GM19035 (cell line): ENCODE data around the gene HADHA.

Experiments
- ATAC-seq: cut with Tn5 transposase; IDR thresholded peaks from one replicate; pipeline ENCODE4 v1.9.1; 2021; ENCODE audit not compliant: unreplicated experiment

HADHA gene

DNA sequence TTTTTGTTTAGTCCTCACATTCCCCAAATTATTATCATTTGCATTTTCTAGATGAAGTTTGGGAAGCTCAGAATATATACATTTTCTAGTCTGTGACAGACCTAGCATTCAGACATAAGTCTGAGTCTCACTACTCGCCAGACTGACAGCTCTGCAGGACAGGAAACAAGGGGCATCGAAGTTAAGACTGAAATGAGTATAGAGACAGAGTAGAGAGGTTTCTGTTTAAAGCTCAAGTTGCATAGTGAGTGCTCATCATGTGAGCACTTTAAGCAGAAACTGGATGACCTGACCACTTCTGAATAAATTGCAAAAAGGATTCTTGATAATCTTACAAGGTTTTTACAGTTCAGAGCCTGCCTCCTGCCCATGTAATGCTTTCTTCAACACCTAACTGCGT is 1.4 kb upstream of the HADHA start:
- peak; percentile 45 for ATAC-seq

DNA sequence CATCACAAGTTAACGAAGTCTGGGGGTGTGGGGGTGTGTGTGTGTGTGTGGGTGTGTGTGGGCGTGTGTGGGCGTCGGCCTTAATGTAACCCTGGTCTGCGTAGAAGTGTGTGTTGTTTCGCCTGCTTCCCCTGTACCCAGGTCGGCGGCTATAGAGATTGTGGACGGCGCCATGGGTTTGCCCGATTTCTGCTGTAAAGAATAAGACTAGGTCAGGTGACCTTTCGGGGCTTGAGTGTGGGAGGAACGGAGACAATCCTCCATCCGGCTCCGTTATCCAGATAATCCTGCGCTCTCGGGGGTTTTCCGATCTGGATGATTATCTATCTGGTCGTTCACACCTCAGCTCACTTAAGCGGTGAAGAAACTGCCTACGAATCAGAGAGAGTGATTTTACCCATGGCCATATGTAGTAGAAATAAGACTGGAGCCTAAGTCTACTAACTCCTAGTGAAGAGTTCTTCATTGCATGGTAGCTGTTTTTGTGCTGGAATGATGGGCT is 850 bp upstream of the HADHA start:
- ATAC-seq: peak; percentile 2

DNA sequence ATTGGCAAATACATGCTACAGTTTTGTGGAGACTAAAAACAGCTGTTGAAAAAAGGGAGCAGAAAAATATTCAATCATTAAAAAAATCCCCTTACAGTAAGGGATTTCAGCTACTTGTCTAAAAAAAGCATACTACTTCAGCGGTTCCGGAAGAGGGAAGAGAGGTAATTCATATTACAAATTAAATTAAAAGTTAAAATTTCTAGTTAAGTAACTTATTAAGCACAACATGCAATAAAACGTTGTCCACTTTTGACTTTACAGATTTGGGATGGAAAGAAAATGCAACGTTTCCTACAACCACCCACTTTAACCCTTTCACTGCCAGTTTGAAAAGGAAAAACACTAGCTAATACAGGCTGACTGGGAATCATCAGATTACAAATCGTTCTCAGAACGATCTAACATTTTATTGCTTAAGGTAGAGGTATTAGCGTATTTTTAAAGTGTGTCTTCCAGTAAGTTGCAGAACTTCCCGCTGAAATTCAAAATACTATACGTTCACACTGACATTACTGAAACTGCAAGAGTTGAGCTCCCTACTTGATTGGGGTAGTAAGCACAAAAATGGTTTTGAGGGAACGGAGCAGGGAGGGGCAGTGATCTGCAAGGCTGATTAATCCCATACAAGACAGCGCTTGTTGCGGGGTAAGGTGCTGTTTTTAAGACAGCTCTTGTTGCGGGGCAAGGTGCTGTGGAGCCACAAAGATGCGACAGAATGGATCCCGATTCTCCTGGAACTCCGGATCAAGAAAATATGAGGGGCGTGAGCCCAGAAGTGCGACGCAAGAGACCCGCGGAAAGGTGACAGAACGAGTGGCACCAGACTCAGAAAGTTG is 743 bp downstream of the HADHA start:
- no peak for ATAC-seq

DNA sequence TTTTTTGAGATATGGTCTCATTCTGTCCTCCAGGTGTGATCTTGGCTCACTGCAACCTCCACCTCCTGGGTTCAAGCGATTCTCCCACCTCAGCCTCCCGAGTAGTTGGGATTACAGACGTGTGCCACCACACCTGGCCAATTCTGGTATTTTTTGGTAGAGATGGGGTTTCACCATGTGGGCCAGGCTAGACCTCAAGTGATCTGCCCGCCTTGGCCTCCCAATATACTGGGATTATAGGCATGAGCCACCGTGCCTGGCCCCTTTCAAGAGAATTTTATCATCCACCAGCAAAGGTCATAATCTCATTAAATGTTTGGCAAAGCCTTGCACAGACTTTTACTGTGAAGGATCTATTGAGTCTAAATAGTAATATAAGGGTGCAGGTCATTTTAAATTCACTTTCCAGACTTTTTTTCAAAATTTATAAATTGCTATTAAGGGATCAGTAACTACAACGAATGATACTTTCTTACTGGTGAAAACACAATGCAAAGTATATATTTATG is 2.5 kb downstream of the HADHA start:
- ATAC-seq: no peak

- no peak for ATAC-seq
Observed at GRCh38 chr2:26238311-26238958, 6.0 kb downstream of the HADHA start.

DNA sequence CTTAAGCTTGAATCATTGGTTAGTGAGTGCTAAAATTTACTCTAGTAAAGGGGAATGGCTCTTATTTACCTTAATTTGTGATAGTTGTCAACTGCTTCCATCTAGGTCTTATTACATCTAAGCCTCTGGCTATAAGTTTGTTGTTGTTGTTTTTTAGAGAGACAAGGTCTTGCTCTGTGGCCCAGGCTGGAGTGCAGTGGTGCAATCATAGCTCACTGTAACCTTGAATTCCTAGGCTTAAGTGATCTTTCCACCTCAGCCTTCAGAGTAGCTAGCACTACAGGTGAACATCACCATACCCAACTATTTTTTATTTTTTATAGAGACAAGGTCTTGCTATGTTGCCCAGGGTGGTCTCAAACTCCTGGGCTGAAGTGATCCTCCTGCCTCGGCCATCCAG is 6.6 kb downstream of the HADHA start:
- ATAC-seq: no peak

- ATAC-seq: no peak
Observed at GRCh38 chr2:26235089-26235488, 9.3 kb downstream of the HADHA start.

DNA sequence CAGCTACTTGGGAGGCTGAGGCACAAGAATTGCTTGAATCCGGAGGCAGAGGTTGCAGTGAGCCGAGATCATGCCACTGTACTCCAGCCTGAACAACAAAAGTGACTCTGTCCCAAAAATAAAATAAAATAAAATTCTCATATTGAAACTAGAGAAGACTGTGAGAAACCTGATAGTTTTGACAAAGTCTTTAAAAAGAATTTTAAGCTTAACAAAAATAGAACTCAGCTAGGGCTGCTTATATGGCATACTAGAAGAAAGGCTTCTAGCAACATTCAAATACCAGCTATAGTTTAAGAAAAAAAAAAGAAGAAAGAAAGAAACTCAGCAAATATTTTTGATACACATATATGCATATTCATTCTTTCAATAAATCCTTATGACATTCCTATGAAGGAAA is 13.6 kb downstream of the HADHA start:
- no peak for ATAC-seq

DNA sequence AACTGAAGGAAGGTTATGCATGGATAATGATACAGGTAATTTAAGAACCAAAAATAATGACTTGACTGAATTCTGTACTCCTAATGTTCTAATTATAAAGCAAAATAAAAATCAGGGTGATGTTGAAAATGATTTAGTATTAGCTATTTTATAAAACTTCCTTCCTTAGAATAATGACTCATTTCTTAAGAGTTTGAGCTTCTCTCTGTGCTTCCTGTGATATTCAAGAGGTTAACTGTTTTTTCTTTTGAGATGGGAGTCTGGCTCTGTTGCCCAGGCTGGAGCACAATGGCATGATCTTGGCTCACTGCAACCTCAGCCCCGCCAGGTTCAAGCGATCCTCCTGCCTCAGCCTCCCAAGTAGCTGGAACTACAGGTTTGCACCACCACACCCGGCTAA is 14.8 kb downstream of the HADHA start:
- ATAC-seq: no peak

- no peak for ATAC-seq
Observed at GRCh38 chr2:26224095-26224494, 20.3 kb downstream of the HADHA start.

GRCh38 chr2:26223018-26223417 is 21.4 kb downstream of the HADHA start:
- ATAC-seq: no peak

GRCh38 chr2:26217720-26218119 is 26.7 kb downstream of the HADHA start:
- no peak for ATAC-seq

GRCh38 chr2:26216587-26216986 is 27.8 kb downstream of the HADHA start:
- no peak for ATAC-seq

GRCh38 chr2:26215833-26216232 is 28.6 kb downstream of the HADHA start:
- ATAC-seq: no peak

GRCh38 chr2:26214759-26215158 is 29.7 kb downstream of the HADHA start:
- ATAC-seq: no peak

DNA sequence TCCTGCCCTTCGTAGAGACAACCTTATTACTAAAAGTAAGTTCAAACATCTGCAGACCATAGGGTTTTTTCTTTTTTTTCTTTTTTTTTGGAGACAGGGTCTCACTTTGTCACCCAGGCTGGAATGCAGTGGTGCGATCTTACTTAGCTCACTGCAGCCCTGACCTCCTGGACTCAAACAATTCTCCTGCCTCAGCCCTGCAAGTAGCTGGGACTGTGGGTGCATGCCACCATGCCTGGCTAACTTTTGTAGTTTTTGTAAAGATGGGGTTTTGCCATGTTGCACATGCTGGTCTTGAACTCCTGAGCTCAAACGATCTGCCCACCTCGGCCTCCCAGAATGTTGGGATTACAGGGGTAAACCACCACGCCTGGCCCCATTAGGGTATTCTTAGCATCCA is 32.4 kb downstream of the HADHA start:
- no peak for ATAC-seq

DNA sequence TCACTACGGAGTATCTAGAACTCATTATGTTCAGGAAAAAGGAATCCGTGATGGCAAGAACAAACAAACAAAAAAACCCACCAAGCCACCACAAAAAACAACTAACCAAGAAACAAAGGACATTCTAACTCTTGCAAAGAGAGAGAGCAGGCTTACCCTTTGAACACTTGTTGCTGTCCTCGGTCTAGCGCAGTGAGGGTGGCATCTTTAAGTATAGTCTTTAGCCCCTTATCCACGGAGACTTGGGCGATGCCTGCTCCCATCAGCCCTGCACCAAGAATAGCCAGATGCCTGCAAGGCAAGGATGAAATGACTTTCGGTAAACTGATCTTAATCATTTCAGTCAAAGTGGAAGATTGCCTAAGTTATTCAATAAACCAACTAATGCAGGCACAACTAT is 40.5 kb downstream of the HADHA start:
- ATAC-seq: no peak

GRCh38 chr2:26202981-26203490 is 41.4 kb downstream of the HADHA start:
- ATAC-seq: no peak

DNA sequence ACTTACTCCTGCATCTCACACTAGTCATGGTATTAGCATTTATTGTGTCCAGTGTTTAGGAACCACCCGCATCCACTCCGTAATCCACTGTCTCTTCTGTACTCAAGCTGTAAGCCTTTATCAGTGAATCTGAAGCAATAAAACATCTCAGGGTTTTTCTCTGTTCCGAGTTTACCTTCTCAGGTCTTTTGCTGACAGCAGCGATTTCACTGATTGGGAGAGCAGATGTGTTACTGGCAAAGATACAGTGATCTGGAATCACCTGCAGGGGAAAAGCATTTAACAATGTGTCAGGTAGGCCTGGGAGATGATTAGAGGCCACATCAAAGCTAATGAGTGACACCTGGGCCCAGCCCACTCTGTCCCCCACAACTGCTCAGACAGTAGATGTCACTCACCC is 46.9 kb downstream of the HADHA start:
- ATAC-seq: no peak

DNA sequence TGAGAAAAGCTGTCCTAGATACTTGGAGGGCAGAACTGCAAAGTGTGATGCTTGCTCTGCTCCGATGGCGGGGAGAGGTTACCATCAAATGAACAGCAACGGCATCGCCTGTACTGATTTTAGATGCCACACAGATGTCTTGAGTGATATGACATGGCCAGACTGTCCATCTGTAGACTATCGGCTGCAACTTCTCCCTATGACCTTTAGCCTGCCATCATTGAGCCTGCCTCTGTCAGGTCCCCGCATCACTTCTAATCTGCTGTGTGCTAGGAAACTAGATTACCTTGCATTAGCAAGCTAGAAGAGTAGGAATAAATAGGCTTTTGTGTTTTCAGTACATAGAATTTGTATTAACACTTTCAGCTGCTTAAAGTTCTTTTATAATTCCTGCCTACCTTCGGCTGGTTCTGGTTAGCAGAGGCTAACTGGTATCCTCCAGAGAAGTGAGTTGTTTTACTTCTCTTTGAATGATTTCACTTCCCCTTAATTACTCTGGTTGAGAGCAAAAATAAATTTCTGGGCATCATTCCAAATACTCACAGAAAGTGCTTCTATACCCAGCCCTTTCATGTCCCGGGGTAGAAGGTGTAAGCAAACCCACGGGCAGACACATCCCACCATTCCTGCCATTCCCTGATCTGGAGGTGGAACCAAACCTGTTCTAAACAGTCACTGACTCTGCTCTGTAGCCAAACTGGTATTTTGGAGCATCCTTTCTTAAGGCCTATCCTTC is 47.6 kb downstream of the HADHA start:
- ATAC-seq: no peak
